IMR-90 (cell line): Measurements from ENCODE around the gene AGTR1.

ENCODE experiments used
- BHLHE40 ChIP-seq: fragments of 150-350 bp; IDR thresholded peaks from 2 replicates; pipeline ENCODE4 v1.6.1; 2016; ENCODE audit warnings: mild to moderate bottlenecking, low read depth, low read length
- CEBPB ChIP-seq: IDR thresholded peaks from 2 replicates; pipeline ENCODE4 v1.6.1; 2012; ENCODE audit warnings: low read depth, low read length, improper control_type of control experiment
- CTCF ChIP-seq: conservative IDR thresholded peaks from 2 replicates; pipeline ENCODE4 v1.5.1; 2012; ENCODE audit warnings: mild to moderate bottlenecking, low read depth, low read length, improper control_type of control experiment
- ELK1 ChIP-seq: fragments of 150-350 bp; IDR thresholded peaks from 2 replicates; pipeline ENCODE4 v1.6.1; 2016; ENCODE audit warnings: low read depth, mild to moderate bottlenecking, low read length, moderate library complexity, borderline replicate concordance
- FOS ChIP-seq: fragments of 150-350 bp; IDR thresholded peaks from 2 replicates; pipeline ENCODE4 v1.6.1; 2016; ENCODE audit warnings: low read depth, low read length
- MAZ ChIP-seq: IDR thresholded peaks from 2 replicates; pipeline ENCODE4 v1.6.1; 2012; ENCODE audit warnings: low read depth, mild to moderate bottlenecking, low read length, improper control_type of control experiment, moderate library complexity, borderline replicate concordance
- MXI1 ChIP-seq: IDR thresholded peaks from 2 replicates; pipeline ENCODE4 v1.6.1; 2012; ENCODE audit warnings: low read depth, mild to moderate bottlenecking, low read length, moderate library complexity, borderline replicate concordance
- NFE2L2 ChIP-seq: fragments of 150-350 bp; IDR thresholded peaks from 2 replicates; pipeline ENCODE4 v1.6.1; 2016; ENCODE audit warnings: low read depth, mild to moderate bottlenecking, low read length
- POLR2A ChIP-seq: IDR thresholded peaks from 2 replicates; pipeline ENCODE4 v1.6.1; 2012; ENCODE audit warnings: mild to moderate bottlenecking, low read depth, low read length
- RAD21 ChIP-seq: IDR thresholded peaks from 2 replicates; pipeline ENCODE4 v1.6.1; 2012; ENCODE audit warnings: low read length, improper control_type of control experiment

- no peak for TF ChIP-seq POLR2A
- TF ChIP-seq CTCF = no peak
- no peak for TF ChIP-seq MXI1
- no peak for TF ChIP-seq RAD21
- no peak for TF ChIP-seq CEBPB
- TF ChIP-seq ELK1 = no peak
- TF ChIP-seq BHLHE40 = no peak
- no peak for TF ChIP-seq NFE2L2
- no peak for TF ChIP-seq MAZ
- no peak for TF ChIP-seq FOS
These were observed 92.7 kb downstream of the AGTR1 start for GRCh38 chr3:148790370-148790769.
